ENCODE measurements around the gene CALML3. TPM values are rescaled to one million over a fixed set of nuclear protein-coding genes. Genes with fewer than 3 reads are reported as not detected.

CALML3 gene
- total RNA-seq, 1 experiment from 2014 or later = not detected

GRCh38 chr10:5527332-5528200 lies 2.8 kb downstream of the CALML3 start:
- Histone ChIP-seq H3K79me2 (ENCODE audit: low read length) (no peaks in the 10 kb centered on the region), H4K20me1 (ENCODE audit: low read length) (no peaks in the 10 kb centered on the region), H3K9me2 (replicated peaks; ENCODE audit: low read length) (no peaks in the 10 kb centered on the region), H3K4me2 (ENCODE audit: low read length) (no peak overlapping the region), H3F3A (ENCODE audit: low read length, unreplicated experiment) (no peaks in the 10 kb centered on the region), H3K9me3 (ENCODE audit: low read length) (no peaks in the 10 kb centered on the region), H3K9ac (ENCODE audit: low read length) (no peak overlapping the region), H3K4me1 (ENCODE audit: insufficient read depth, low read length) (no peaks in the 10 kb centered on the region), H2AFZ (ENCODE audit: low read length) (no peak overlapping the region), H3K27me3 (ENCODE audit: low read length) (no peaks in the 10 kb centered on the region), H3K4me3 (ENCODE audit: low read length) (no peak overlapping the region), H3K36me3 (ENCODE audit: low read depth, low read length) (no peaks in the 10 kb centered on the region), H3K27ac (ENCODE audit: low read length) (no peak overlapping the region)
- CTCF ChIA-PET = no interaction called here
- no TSS peak for BruUV-seq (replicated peaks)
- POLR2A ChIA-PET (ENCODE audit: unreplicated experiment) = no interaction called here
- intact Hi-C loops (cut with micrococcal nuclease) = no loop called here
- no peak for DNase-seq
- TF ChIP-seq EZH2 (IDR thresholded peaks at IDR 0.05; ENCODE audit: low read length, unreplicated experiment) (no peak), EZH2phosphoT487 (IDR thresholded peaks at IDR 0.05; ENCODE audit: borderline replicate concordance, low read length) (no peak)
- TF ChIP-seq, protein P1, sequence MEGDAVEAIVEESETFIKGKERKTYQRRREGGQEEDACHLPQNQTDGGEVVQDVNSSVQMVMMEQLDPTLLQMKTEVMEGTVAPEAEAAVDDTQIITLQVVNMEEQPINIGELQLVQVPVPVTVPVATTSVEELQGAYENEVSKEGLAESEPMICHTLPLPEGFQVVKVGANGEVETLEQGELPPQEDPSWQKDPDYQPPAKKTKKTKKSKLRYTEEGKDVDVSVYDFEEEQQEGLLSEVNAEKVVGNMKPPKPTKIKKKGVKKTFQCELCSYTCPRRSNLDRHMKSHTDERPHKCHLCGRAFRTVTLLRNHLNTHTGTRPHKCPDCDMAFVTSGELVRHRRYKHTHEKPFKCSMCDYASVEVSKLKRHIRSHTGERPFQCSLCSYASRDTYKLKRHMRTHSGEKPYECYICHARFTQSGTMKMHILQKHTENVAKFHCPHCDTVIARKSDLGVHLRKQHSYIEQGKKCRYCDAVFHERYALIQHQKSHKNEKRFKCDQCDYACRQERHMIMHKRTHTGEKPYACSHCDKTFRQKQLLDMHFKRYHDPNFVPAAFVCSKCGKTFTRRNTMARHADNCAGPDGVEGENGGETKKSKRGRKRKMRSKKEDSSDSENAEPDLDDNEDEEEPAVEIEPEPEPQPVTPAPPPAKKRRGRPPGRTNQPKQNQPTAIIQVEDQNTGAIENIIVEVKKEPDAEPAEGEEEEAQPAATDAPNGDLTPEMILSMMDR (conservative IDR thresholded peaks at IDR 0.05; ENCODE audit: low read depth, low read length) = no peak
- ATAC-seq = no peak

GRCh38 chr10:5528989-5529701 lies 4.4 kb downstream of the CALML3 start:
- Histone ChIP-seq H4K20me1 (ENCODE audit: low read length) (no peaks in the 10 kb centered on the region), H3K4me1 (ENCODE audit: insufficient read depth, low read length) (no peaks in the 10 kb centered on the region), H3K9me3 (ENCODE audit: low read length) (no peaks in the 10 kb centered on the region), H3K27me3 (ENCODE audit: low read length) (no peaks in the 10 kb centered on the region), H3K4me3 (ENCODE audit: low read length) (no peak overlapping the region), H3F3A (ENCODE audit: low read length, unreplicated experiment) (no peaks in the 10 kb centered on the region), H3K79me2 (ENCODE audit: low read length) (no peaks in the 10 kb centered on the region), H3K27ac (ENCODE audit: low read length) (no peak overlapping the region), H3K36me3 (ENCODE audit: low read depth, low read length) (no peaks in the 10 kb centered on the region), H3K4me2 (ENCODE audit: low read length) (no peak overlapping the region), H2AFZ (ENCODE audit: low read length) (no peak overlapping the region), H3K9ac (ENCODE audit: low read length) (no peak overlapping the region), H3K9me2 (replicated peaks; ENCODE audit: low read length) (no peaks in the 10 kb centered on the region)
- ChIA-PET CTCF (interaction anchor here (0.7 to 0.9 kb wide), 2 partner anchors 19 to 94 kb away, joined by 3 read pairs; no protein-coding TSS in a partner anchor), POLR2A (ENCODE audit: unreplicated experiment) (no interaction called here)
- DNase-seq (no peak), ATAC-seq (no peak)
- BruUV-seq (replicated peaks) = no TSS peak
- intact Hi-C loops (cut with micrococcal nuclease) = no loop called here
- no peak for TF ChIP-seq EZH2 (IDR thresholded peaks at IDR 0.05; ENCODE audit: low read length, unreplicated experiment)
- TF ChIP-seq, protein P1 (conservative IDR thresholded peaks at IDR 0.05; ENCODE audit: low read depth, low read length) = no peak
- TF ChIP-seq EZH2phosphoT487 (IDR thresholded peaks at IDR 0.05; ENCODE audit: borderline replicate concordance, low read length) = no peak

All from PC-3 (cell line).